IPS-18c (cell line): ENCODE data around the gene LRRC43.

ENCODE experiments used
- H3K4me3 ChIP-seq: 2 replicates; pipeline ENCODE4 v1.7.0; 2013; ENCODE audit warnings: low read depth, mild to moderate bottlenecking, low read length, moderate library complexity; ENCODE audit not compliant: insufficient read depth
- H3K9me3 ChIP-seq: one replicate; pipeline ENCODE4 v1.6.1; 2013; ENCODE audit warnings: mild to moderate bottlenecking, low read length, moderate library complexity; ENCODE audit not compliant: control insufficient read depth, insufficient read depth

Gene LRRC43, protein sequence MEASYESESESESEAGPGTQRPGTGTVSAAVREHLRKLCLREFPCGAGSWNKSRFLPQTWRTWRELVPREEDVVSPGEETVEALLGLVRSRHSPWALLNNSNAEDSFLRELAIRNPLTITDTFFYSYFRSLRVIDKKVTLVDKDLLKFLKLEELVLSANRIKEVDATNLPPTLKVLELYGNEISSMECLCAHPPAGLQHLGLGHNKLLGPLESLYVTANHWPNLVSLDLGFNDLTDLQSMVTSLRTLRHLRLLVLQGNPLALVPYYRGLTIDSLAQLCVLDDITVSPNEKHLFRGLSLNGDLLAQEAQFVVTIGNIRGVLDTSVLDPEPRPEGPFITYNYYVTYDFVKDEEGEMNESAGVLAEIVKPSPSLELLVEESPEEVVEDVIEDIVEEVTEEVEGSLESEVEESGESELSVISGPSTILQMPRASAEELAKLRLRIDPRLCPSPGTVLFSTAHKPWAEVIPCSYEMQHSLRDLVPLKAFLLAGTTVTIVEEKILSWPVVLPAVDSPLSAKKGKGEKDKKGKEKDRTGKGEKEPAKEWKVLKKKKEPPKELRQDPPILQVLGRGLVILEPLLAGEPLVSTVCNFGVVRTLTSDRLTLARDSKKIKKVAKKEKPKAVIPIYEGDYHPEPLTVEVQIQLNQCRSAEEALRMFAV

DNA sequence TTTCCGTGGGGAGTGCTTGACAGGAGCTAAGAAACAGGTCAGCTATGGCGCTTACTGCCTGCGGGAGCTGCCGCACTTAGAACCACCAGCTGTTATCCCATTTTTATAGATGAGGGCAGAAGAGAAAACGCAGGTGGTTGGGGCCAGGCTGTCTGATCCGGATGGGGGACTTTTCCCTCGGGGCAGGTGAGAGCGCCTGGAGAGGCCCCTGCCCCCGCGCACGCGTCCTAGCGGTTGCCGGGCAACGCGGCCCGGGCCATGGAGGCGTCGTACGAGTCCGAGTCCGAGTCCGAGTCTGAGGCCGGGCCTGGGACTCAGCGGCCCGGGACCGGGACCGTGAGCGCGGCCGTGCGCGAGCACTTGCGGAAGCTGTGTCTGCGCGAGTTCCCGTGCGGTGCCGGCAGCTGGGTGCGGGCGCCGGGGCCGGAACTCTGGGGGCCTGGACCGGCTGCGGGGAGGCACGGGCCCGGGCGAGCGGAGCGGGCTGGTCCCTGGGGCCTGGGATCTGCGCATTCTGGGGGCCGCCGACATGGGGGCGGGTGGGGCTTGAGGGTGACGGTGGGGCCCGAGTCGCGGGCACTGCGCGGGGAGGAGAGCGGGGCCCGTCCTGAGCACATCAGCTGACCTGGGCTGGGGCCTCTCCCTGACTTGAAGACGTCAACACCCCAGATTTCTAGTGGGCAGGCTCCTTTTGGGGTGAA, at the start of gene LRRC43:
LRRC43 (plus strand) TSS at position 237 of the 701 bp plus-strand sequence; CDS start at position 259, 22 bp downstream.
- H3K4me3 ChIP-seq, result peak within 1 kb of the TSS; percentile 58
- no peaks in the 10 kb centered on the region for H3K9me3 ChIP-seq

DNA sequence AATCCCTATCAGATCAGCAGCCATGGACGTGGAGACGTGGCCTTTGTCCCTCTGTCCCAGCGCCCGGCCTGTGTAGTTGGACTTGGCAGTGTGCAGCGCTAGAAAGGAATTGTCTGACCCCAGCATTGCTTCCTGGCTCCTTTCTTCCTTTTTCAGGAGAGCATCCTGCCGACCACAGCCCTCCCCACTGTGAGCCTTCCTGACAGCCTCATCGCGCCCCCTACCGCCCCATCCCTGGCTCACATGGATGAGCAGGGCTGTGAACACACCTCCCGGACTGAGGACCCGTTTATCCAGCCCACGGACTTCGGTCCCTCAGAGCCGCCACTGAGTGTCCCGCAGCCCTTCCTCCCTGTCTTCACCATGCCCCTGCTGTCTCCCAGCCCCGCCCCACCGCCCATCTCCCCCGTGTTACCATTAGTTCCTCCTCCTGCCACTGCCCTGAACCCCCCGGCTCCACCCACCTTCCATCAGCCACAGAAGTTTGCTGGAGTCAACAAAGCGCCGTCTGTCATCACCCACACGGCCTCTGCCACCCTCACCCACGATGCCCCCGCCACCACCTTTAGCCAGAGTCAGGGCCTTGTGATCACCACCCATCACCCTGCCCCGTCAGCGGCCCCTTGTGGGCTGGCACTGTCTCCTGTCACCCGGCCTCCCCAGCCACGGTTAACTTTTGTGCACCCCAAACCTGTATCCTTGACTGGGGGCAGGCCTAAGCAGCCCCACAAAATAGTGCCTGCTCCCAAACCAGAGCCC, 49.6 kb upstream of the LRRC43 start:
- H3K9me3 ChIP-seq, result no peaks in the 10 kb centered on the region
- no peak overlapping the region for H3K4me3 ChIP-seq

DNA sequence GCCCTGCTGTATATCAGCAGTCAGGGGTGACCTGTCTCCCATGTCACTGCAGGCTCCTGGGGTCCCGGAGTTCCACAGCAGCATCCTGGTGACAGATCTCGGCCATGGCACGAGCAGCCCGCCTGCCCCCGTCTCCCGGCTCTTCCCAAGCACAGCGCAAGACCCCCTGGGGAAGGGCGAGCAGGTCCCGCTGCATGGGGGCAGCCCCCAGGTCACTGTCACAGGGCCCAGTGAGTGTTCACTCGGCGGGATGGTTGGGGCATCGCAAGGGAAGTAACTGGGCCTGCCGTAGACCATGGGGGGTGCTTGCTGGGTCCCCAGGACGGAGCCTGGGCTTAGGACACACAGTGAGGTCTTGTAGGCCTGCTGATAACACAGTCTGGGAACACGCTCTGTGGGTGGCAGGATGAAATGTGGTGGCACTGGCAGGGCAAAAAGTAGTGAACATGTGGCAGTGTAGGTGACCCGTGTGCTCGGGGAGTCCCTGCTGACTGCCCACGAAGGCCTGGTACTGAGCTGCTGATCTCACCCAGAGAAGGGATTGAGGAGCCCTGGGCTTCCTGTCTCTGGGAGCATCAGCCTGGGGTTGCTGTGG, 47.4 kb upstream of the LRRC43 start:
- Histone ChIP-seq H3K9me3 (no peaks in the 10 kb centered on the region), H3K4me3 (no peak overlapping the region)

DNA sequence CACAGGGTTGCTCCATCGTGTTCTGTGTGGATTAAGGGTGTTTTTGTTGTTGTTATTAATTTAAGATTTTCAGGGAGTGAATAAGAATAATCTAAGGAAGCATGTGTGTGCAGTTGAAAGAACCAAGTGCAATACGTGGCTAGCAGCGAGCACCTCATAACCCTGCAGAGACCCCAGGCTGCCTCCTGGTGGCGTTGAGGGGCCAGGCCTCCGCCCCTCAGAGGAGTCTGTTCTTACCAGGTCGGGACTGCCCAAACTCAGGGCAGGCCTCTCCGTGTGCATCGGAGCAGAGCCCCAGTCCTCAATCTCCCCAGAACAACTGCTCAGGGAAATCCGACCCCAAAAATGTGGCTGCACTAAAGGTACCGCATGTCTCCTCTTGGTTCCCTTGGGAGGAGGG, 45.7 kb upstream of the LRRC43 start:
- Histone ChIP-seq H3K4me3 (no peak overlapping the region), H3K9me3 (peaks cover 4% of the 10 kb centered on the region)

DNA sequence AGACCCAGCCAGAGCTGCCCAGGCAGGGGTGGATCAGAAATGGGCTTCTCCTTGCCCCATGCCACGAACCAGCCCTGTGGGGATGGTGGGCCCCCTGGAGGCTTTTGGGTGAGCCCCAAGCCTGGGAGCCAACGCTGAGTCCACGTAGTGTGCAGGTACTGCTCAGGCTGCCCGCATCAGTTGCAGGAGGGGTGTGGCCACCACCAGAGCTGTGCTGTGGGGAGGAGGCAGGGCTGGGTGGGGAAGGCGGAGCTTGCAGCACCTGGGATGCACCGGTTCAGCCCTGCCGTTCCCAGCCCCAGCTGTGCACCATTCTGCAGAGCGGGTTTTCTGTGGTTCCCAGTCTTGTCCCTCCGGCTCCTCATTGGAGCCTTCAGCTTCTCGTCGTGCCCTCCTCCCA, 45.2 kb upstream of the LRRC43 start:
- no peak overlapping the region for H3K4me3 ChIP-seq
- peaks cover 9% of the 10 kb centered on the region for H3K9me3 ChIP-seq

DNA sequence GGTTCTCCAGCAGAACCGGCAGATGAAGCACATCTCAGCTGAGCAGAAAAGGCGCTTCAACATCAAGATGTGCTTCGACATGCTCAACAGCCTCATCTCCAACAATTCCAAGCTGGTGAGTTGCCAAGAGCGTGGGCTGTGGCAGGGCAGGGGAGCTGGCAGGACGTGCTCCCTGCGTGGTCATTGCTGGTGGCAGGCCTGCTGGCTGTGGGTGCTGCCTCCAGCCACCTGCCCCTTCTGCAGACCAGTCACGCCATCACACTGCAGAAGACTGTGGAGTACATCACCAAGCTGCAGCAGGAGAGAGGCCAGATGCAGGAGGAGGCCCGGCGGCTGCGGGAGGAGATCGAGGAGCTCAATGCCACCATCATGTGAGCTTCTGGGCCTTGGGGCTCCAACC, 44.7 kb upstream of the LRRC43 start:
- no peak overlapping the region for H3K4me3 ChIP-seq

DNA sequence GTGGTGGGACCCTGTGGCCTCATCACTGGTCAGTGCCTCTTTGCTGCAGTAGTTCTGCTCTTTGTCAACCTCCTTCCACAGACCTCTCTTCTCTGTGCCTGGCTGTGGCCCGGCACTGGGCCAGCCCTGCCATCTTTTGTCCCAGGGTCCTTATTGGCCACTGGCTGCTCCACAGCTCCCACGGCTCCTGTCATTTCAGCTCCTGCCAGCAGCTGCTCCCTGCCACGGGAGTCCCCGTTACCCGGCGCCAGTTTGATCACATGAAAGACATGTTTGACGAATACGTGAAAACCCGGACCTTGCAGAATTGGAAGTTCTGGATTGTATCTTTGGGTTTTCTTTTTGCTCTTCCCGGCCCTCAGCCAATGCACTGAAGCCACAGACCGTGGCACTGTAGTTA, 44.3 kb upstream of the LRRC43 start:
- H3K9me3 ChIP-seq, result peaks cover 16% of the 10 kb centered on the region
- no peak overlapping the region for H3K4me3 ChIP-seq

More for the DNA sequence above, 44.7 kb upstream of the LRRC43 start:
- peaks cover 14% of the 10 kb centered on the region for H3K9me3 ChIP-seq

DNA sequence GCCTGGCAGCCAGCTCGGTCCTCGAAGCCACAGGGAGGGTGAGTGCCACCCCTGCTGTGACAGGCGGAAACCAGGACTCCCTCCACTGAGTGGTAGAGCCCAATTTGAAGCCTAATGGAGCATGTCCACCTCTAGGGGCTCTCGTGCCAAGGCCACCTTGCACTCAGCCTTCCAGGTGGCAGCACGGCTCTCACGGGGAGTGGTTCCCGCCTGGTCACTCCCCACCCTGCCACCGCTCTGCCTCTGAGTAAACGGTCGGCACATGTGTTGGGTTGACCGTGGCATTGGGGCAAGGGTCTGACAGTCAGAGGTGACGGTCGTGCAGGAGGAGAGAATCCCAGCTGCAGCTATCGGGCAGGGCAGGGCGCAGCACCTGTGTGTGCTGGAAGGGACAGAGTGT, 43.7 kb upstream of the LRRC43 start:
- H3K9me3 ChIP-seq, result peaks cover 16% of the 10 kb centered on the region
- no peak overlapping the region for H3K4me3 ChIP-seq

DNA sequence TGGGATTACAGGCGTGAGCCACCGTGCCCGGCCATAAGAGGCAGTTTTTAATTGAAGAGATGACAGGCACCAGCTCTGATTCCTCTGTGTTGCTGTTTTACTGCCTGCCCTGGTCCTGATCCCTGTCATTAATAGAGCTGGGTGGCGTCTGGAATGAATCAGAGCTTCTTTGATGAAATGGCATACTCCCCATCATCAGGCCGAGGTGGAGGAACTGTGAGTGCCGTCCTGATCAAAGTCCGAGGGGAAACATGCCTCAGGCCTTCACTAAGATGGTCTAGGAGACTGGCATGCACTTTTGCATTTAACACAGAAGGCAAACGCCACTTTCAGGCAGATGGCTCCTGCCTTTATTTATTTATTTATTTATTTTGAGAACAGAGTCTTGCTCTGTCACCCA, 43.0 kb upstream of the LRRC43 start:
- Histone ChIP-seq H3K4me3 (no peak overlapping the region), H3K9me3 (peaks cover 16% of the 10 kb centered on the region)

DNA sequence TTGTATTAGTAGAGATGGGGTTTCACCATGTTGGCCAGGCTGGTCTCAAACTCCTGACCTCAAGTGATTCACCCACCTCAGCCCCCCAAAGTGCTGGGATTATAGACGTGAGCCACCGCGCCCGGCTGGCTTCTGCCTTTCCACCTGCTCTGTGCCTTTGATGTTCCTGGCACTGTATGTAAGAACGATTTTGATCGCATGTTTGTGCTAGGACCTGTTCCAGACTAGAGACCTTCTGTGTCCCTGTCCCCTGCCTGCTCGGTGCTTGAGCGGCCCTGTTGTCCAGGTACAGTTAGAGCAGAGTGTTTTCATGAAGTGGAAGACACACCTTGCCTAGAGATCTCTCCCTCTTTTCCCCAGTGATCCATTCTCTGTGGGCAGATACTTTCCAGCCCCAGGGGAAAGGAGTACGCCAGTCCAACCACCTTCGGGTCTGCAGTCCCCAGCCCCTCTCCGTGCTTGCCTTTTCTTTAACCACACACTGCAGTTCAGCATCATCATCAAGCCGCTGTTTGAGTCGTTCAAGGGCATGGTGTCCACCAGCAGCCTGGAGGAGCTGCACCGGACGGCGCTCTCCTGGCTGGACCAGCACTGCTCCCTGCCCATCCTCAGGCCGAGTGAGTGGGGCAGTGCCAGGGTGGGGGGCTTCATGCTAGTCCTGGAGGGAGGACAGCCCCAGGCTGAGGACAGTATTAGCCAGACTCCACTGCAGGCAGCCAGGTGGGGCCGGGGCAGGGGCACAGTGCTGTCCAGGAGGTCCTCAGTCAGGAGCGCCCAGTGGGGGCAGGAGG, 42.3 kb upstream of the LRRC43 start:
- H3K9me3 ChIP-seq, result peaks cover 16% of the 10 kb centered on the region
- no peak overlapping the region for H3K4me3 ChIP-seq

DNA sequence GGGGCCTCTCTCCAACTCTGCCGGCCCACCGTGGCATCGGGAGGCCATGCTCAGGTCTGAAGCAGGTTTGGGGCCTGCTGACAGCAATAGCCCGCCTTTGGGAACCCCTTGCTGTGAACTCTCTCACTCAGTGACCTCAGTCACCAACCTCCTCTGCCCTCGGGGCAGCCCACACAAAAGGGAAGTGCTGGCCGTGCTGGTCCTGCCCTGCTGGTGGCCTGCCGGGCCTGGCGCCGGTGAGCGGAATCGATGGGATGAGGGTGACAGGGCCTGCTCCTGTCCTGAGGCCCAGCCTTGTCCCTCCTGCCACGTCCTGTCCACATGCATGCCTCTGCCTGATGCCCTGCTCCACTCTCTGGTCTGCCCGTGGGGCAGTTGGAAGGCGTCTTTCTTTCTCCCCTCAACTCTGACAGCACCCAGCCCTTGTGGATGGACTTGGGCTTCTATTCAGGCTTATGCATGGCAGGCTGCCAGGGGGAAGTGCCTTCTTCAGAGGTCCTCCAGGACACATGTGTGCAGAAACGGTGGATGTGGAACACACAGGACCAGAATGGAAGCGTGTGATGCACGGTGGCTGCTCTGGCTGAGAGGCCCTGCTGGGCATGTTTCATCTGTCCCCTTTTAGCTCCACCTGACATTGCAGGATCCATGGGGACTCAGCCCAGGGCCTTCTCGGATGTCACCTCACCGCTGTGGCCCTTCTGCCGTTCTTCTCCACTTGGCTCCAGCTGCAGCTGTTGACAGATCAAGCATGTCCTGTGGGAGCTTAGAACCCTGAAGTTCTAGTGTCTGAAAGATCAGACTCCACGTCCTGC, 40.8 kb upstream of the LRRC43 start:
- Histone ChIP-seq H3K9me3 (peaks cover 19% of the 10 kb centered on the region), H3K4me3 (peak overlapping the region; percentile 28; the same call in 1 of the 2 replicates)

DNA sequence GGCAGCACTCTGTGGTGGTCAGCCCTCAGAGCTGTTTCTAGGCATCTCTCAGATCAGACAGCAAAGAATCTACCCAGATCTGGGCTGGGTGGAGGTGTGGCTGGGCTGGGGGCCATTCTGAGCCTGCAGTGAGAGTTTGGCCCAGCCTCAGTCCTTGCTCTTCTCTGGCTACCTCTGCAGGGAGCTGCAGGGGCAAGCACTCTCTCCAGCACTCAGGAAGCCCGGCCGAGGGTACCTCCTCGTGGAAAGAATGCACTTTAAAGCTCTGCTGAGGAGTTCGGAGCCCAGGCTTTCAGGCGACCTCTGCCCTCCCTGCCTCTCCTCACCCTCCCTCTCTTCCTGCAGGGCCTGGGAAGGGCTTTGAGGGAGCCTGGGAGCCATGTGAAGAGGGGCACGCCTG, 40.1 kb upstream of the LRRC43 start:
- Histone ChIP-seq H3K4me3 (peak overlapping the region; percentile 28; the same call in 1 of the 2 replicates), H3K9me3 (peaks cover 19% of the 10 kb centered on the region)

DNA sequence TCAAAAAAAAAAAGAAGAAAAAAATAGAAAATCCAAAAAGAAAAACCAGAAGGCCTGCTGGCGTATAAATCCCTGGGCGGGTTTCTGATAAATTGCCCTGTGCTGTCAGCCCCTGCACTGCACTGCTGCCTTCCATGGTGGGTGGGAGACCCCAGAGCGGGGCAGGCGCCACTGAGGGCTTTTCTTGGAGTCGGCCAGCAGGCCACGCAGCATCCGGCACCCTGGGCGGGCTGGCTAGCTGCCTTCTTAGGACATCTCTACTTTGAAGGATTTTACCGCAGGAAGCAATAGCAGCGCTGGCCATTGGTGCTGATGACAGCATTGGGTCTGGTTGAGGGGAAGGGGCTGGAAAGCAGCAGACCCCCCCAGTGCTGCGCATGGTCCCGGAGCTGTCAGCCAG, 38.0 kb upstream of the LRRC43 start:
- no peak overlapping the region for H3K4me3 ChIP-seq
- H3K9me3 ChIP-seq, result peaks cover 19% of the 10 kb centered on the region

DNA sequence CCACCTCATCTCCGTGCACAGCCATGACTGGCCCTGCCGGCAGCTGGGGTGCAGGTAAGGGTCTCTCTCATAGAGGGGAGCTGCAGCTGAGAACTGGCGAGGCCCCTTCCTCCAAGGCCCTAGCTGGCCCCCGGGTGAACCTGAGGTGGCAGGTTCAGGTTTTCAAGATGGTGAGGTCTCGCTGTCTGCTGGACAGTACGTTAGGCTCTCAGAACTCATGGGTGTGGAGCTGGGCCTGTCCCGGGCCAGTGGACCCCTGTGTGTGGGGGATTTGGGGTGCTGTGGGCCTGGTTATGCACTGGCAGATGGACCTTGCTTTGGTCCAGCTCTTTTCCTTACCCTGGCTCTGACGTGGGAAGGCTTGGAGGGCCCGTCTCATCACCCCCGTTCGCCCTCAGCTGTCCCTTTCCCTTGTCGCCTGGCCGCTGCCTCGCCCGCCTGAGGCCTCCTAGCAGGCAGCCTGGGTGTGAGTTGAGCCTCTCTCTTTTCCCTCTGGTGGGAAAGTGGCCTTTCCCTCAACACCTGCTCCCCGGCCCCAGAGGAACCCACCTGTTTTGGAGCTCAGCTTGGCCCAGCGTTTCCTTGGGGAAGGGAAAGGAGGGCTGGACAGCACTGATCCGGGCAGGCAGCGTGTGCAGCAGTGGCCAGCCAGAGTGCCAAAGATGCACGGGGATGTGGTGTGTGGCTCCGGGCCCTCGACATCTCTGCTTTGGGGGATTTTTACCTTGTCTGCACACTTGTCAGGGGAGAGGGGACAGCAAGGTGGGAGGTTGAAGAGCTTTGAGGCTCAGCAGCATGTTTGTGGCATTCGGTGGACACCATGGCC, 37.2 kb upstream of the LRRC43 start:
- H3K9me3 ChIP-seq, result peaks cover 19% of the 10 kb centered on the region
- H3K4me3 ChIP-seq, result no peak overlapping the region
